Activated B cell treated with CpG ODN at 0.5 μM for 24 hours (primary cell): ENCODE data around the gene TRAPPC3. TPM values are rescaled to one million over a fixed set of nuclear protein-coding genes. Genes with fewer than 3 reads are reported as not detected.

ENCODE experiments used
- ATAC-seq: fragments of 200-7000 bp; cut with Tn5 transposase; one replicate; pipeline ENCODE4 v1.10.0; 2021; ENCODE audit warnings: low read depth, mild to moderate bottlenecking, moderate library complexity
- CTCF ChIA-PET: fragments of 350-600 bp; sonication (Branson Sonifier 250); formaldehyde crosslinking; loops from one replicate; lab custom pipeline; 2021; ENCODE audit warnings: antibody characterized with exemption; lab: Charles Lee
- POLR2A ChIA-PET: fragments of 350-600 bp; sonication (Branson Sonifier 250); formaldehyde crosslinking; loops from one replicate; lab custom pipeline; 2021; ENCODE audit warnings: antibody characterized with exemption; lab: Charles Lee
- DNase-seq: peaks from one replicate; pipeline ENCODE4 v3.0.0; 2022
- H3K27ac Mint-ChIP-seq: one replicate; pipeline ENCODE4 v1.8.0; 2020; ENCODE audit warnings: mixed read lengths
- H3K27me3 Mint-ChIP-seq: one replicate; pipeline ENCODE4 v1.8.0; 2021; ENCODE audit warnings: mixed read lengths
- H3K36me3 Mint-ChIP-seq: one replicate; pipeline ENCODE4 v1.8.0; 2021; ENCODE audit warnings: low read depth, mixed read lengths
- H3K4me1 Mint-ChIP-seq: one replicate; pipeline ENCODE4 v1.8.0; 2021; ENCODE audit warnings: mixed read lengths
- H3K4me3 Mint-ChIP-seq: one replicate; pipeline ENCODE4 v1.8.0; 2020; ENCODE audit warnings: mild to moderate bottlenecking, mixed read lengths
- H3K9me3 Mint-ChIP-seq: one replicate; pipeline ENCODE4 v1.8.0; 2020; ENCODE audit warnings: mixed read lengths
- intact Hi-C: fragments of 100-400 bp; cut with micrococcal nuclease; formaldehyde crosslinking; loops from one replicate; pipeline ENCODE4 v1.15.1; 2024
- total RNA-seq: library from RNA; stranded (reverse); gene quantifications from 2 replicates; pipeline ENCODE4 v1.2.3, GENCODE V29; 2022
- TF ChIP-seq, protein P1 (sequence below): fragments of 200-600 bp; IDR thresholded peaks from one replicate; pipeline ENCODE4 v1.8.0; 2022; ENCODE audit warnings: antibody characterized with exemption, mild to moderate bottlenecking

TRAPPC3 gene
- total RNA-seq, 1 donor from 2014 or later: 48.5 TPM

DNA sequence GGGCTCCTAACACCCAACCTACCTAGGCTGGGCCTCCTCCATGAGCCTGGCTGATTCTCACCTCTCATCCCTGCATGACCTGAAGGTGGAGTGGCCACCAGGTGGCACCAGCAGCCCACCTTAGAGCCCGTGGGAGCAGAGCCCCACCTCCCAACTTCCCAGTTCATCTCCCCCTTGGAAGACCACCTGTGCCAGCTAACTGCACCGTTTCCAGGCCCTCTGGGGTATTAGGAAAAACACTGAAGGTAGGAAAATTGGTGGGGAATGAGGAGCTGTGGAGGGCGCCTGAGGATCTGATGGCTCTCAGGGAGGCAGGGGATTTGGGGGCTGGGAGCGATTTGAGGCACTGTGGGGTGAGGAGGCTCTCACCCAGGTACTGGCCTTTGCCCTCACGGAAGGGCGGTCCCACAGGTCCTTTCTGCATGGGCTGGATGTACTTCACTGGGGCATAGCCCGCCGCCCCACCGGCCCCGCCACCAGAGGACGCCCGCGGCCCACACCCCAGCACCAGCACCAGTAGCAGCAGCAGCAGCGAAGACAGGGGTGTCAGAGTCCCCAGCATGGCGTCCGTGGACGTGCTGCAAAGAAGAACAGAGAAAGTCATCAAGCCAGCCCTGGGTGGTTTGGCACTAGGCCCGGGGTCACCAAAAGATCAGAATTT lies 49.5 kb downstream of the TRAPPC3 start:
- peak; percentile 86 for ATAC-seq
- Mint-ChIP-seq H3K9me3 (no peaks in the 10 kb centered on the region), H3K36me3 (peaks cover 17% of the 10 kb centered on the region), H3K4me1 (peaks cover 3% of the 10 kb centered on the region), H3K27me3 (no peaks in the 10 kb centered on the region), H3K27ac (no peak overlapping the region), H3K4me3 (no peak overlapping the region)
- TF ChIP-seq, protein P1, sequence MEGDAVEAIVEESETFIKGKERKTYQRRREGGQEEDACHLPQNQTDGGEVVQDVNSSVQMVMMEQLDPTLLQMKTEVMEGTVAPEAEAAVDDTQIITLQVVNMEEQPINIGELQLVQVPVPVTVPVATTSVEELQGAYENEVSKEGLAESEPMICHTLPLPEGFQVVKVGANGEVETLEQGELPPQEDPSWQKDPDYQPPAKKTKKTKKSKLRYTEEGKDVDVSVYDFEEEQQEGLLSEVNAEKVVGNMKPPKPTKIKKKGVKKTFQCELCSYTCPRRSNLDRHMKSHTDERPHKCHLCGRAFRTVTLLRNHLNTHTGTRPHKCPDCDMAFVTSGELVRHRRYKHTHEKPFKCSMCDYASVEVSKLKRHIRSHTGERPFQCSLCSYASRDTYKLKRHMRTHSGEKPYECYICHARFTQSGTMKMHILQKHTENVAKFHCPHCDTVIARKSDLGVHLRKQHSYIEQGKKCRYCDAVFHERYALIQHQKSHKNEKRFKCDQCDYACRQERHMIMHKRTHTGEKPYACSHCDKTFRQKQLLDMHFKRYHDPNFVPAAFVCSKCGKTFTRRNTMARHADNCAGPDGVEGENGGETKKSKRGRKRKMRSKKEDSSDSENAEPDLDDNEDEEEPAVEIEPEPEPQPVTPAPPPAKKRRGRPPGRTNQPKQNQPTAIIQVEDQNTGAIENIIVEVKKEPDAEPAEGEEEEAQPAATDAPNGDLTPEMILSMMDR: no peak
- DNase-seq: peak; percentile 67
- intact Hi-C loops: loop anchor here (1.0 kb wide), 5 partner anchors 34 to 321 kb away; no protein-coding TSS in a partner anchor
- CTCF ChIA-PET: interaction anchor here (0.6 to 4.4 kb wide), 14 partner anchors 32 to 322 kb away, joined by 3 to 38 read pairs (median 4); partner anchors contain the start of gene TRAPPC3
- POLR2A ChIA-PET: interaction anchor here (0.7 kb wide), 1 partner anchor 174 kb away, joined by 13 read pairs; no protein-coding TSS in a partner anchor

DNA sequence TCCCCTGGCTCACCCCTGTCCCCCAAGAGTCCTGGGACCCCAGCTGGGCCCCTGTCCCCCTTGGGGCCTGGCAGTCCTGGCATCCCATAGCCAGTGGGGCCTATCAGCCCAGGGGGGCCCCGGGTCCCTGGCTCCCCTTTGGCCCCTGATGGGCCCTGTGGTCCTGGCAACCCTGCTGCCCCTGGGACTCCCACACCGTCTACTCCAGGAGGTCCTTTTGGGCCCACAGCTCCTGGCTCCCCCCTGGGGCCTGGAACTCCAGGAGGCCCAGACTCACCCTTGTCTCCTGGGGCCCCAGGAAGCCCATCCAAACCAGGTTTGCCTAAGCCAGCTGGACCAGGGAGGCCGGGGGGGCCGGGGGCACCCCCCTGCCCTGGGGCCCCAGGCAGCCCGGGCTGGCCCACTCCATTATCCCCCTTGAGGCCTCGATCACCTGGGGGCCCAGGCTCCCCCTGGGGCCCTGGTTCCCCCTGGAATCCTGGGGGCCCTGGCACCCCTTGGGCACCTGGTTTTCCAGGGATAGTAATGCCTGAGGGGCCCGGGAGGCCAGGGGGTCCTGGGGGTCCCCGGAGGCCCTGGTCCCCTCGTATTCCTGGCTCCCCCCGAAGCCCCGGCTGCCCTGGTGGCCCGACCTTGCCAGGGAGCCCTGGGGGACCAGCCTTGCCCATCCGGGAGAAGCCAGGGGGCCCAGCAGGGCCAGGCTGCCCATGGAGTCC lies 50.5 kb downstream of the TRAPPC3 start:
- no peaks in the 10 kb centered on the region for H3K27me3 Mint-ChIP-seq
- H3K4me3 Mint-ChIP-seq: no peak overlapping the region
- POLR2A ChIA-PET: interaction anchor here (0.5 kb wide), 1 partner anchor 179 kb away, joined by 5 read pairs; no protein-coding TSS in a partner anchor
- H3K4me1 Mint-ChIP-seq: peaks cover 3% of the 10 kb centered on the region
- intact Hi-C loops: loop anchor here (1.0 kb wide), 5 partner anchors 35 to 322 kb away; no protein-coding TSS in a partner anchor
- DNase-seq (no peak), ATAC-seq (no peak)
- H3K9me3 Mint-ChIP-seq: no peaks in the 10 kb centered on the region
- CTCF ChIA-PET: interaction anchor here (0.8 kb wide), 1 partner anchor 36 kb away, joined by 4 read pairs; no protein-coding TSS in a partner anchor
- H3K36me3 Mint-ChIP-seq: peaks cover 26% of the 10 kb centered on the region
- no peak overlapping the region for H3K27ac Mint-ChIP-seq
- TF ChIP-seq, protein P1: no peak

DNA sequence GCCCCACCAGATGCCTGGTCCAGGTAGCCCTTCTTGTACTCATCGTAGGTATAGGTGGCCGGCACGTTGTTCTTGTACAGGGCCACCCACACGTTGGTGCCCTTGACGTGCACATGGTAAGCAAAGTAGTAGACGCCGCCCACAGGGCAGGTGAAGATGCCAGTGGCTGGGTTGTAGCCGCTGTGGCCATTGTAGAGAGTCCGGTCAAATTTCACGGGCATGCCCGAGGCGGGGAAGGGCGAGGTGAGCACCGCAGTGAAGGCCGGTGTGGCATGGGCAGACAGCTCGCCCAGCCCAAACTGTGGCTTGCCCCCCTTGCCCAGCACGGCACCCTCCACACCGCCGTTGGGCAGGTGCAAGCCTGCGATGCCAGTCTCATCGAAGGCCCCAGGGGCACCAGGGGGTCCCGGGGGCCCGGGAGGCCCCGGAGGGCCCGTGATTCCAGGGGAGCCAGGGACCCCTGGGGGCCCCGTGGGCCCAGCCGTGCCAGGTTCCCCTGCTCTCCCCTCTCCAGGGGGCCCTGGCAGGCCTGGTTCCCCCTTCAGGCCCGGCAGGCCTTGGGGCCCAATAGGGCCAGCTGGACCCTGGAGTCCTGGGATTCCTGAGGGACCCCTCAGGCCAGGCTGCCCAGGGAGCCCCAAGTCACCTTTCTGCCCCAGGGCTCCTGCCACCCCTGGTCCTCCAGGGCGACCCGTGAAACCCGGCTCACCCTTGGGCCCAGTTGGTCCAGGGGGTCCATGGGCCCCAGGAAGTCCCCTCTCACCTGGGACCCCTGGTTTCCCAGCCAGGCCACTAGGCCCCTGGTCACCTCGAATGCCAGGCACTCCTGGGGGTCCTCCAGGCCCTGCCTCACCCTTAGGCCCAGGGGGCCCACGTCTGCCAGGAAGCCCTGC lies 51.3 kb downstream of the TRAPPC3 start:
- POLR2A ChIA-PET: interaction anchor here (0.5 kb wide), 1 partner anchor 180 kb away, joined by 5 read pairs; no protein-coding TSS in a partner anchor
- Mint-ChIP-seq H3K4me1 (peaks cover 3% of the 10 kb centered on the region), H3K9me3 (no peaks in the 10 kb centered on the region), H3K27me3 (no peaks in the 10 kb centered on the region), H3K4me3 (no peak overlapping the region), H3K27ac (no peak overlapping the region), H3K36me3 (peaks cover 34% of the 10 kb centered on the region)
- intact Hi-C loops: no loop called here
- ATAC-seq (no peak), DNase-seq (no peak)
- TF ChIP-seq, protein P1: no peak
- CTCF ChIA-PET: interaction anchor here (0.8 to 1.3 kb wide), 3 partner anchors 37 to 188 kb away, joined by 3 to 5 read pairs (median 4); partner anchors contain the start of gene TRAPPC3

DNA sequence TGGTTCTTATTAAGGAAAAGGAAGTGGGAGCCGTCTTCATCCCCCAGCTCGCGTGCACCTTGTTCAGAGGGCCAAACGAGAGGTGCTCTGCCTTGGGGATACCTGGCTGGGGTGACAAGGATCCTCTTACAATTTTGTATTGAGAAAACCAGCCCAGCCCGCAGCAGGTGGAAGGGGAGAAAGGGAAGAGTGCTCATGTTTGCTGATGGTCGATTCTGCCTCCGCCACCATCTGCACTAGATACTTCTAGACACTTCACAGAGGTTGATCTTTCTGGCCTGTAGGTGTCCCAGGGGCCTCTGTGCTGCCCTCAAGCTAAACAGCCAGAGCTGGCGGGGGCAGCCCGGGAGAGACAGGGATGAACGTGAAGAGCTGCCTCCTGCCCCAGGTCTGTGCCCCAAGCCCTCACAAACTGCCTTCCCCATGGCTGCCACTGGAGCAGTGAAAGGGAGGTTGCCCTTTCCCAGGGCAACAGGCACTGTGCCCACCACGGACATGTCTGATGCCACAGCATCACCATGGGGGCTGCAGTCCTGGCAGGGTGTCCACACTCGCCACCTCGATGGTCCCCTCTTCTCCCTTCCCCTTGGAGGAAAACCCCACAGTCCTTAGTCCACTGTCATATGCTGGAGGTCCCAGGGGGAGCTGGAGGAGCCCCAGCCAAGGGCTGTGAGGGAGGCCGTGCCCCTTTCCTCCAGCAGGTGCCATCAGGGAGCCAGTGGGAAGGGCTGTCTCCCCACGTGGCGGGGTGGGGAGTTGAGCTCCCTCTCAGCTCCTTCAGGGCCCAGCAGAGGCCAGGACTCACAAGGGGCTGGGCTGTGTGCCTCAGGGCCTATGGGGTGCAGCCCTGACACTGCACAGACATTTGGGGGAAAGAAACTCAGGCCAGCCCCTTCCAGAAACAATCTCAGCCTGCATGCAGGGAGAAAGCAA lies 52.5 kb downstream of the TRAPPC3 start:
- Mint-ChIP-seq H3K36me3 (peaks cover 45% of the 10 kb centered on the region), H3K9me3 (no peaks in the 10 kb centered on the region), H3K4me3 (no peak overlapping the region), H3K27ac (no peak overlapping the region), H3K4me1 (peaks cover 5% of the 10 kb centered on the region), H3K27me3 (no peaks in the 10 kb centered on the region)
- TF ChIP-seq, protein P1: no peak
- ATAC-seq (no peak), DNase-seq (no peak)
- CTCF ChIA-PET: interaction anchor here (1.2 to 2.5 kb wide), 4 partner anchors 38 to 189 kb away, joined by 3 to 7 read pairs (median 4); partner anchors contain the start of gene TRAPPC3
- POLR2A ChIA-PET: no interaction called here
- intact Hi-C loops: no loop called here
